Right atrium auricular region (tissue), 2 donors: ENCODE results near the gene MSMP. TPM values are rescaled to one million over a fixed set of nuclear protein-coding genes. Genes with fewer than 3 reads are reported as not detected.

Experiments used
- DNase-seq: peaks from one replicate; pipeline ENCODE4 v3.0.0-alpha.2; 2019; ENCODE audit warnings: low spot score
- H3K27ac ChIP-seq, 2 donors: fragments of 200-600 bp; sonication (generic); 1 replicate in 1 of 2; 2 replicates in 1 of 2; pipeline ENCODE4 v1.5.1; 2016 to 2019
- H3K27me3 ChIP-seq, 2 donors: fragments of 200-600 bp; sonication (generic); one replicate each; pipeline versions ENCODE4 v1.5.1 to v1.6.0; 2017 to 2019
- H3K36me3 ChIP-seq: fragments of 200-600 bp; sonication (generic); one replicate; pipeline ENCODE4 v1.5.1; 2016
- H3K4me1 ChIP-seq, 2 donors: fragments of 200-600 bp; sonication (generic); one replicate each; pipeline versions ENCODE4 v1.5.1 to v1.6.0; 2017 to 2019
- H3K4me3 ChIP-seq, 2 donors: fragments of 200-600 bp; sonication (generic); 1 replicate in 1 of 2; 2 replicates in 1 of 2; pipeline ENCODE4 v1.5.1; 2017 to 2019; ENCODE audit warnings: mild to moderate bottlenecking in 1 of 2, moderate library complexity in 1 of 2
- H3K9me3 ChIP-seq, 2 donors: fragments of 200-600 bp; sonication (generic); one replicate each; pipeline ENCODE4 v1.5.1; 2019
- CTCF ChIP-seq, 2 donors: fragments of 200-600 bp; sonication (generic); IDR thresholded peaks; one replicate each; pipeline ENCODE4 v1.5.1; 2019; ENCODE audit warnings: antibody characterized with exemption in 2 of 2
- total RNA-seq, 2 donors: library from RNA; depleted of rRNA; stranded (reverse); fragments of >200 nt; gene quantifications; one replicate each; pipeline ENCODE4 v1.1.0, GENCODE V29; 2016

The MSMP gene
- total RNA-seq, 2 donors from 2014 or later: not detected

DNA sequence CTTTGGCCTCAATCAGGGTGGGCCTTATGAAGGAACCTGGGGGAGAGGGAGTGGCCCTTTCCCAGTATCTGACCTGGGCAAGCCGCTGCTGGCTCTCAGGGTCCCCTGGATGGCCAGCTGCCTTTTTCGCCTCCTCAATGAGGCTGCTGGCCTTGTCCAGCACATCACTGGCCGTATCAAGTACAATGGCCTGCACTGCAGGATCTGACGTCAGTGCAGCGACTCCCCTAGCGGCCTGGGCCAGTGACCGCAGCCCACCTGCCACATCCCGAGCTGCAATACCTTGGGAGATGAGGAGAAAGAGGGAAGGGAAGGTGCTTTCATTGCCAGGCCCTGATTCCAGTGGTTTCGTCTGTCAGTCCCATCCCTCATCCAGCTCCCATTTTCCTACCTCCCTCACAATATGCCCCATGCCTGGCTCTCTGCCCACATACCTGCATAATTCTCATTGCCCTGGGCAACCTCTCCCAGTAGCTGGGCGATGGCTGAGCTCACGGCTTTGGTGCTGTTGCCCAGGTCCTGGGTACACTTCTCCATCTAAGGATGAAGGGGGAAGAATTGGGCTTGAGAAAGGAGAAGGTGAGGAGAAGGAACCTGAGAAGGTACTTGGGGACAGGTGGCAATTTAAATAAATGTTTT, 41.2 kb downstream of the MSMP start:
- no peak for TF ChIP-seq CTCF (IDR thresholded peaks at IDR 0.05)
- Histone ChIP-seq H3K4me3 (no peak overlapping the region), H3K27ac (no peak overlapping the region), H3K36me3 (peaks cover 99% of the 10 kb centered on the region), H3K9me3 (no peaks in the 10 kb centered on the region), H3K4me1 (peaks cover 0 to 10% of the 10 kb centered on the region in 2 donors), H3K27me3 (no peaks in the 10 kb centered on the region)
- no peak for DNase-seq

DNA sequence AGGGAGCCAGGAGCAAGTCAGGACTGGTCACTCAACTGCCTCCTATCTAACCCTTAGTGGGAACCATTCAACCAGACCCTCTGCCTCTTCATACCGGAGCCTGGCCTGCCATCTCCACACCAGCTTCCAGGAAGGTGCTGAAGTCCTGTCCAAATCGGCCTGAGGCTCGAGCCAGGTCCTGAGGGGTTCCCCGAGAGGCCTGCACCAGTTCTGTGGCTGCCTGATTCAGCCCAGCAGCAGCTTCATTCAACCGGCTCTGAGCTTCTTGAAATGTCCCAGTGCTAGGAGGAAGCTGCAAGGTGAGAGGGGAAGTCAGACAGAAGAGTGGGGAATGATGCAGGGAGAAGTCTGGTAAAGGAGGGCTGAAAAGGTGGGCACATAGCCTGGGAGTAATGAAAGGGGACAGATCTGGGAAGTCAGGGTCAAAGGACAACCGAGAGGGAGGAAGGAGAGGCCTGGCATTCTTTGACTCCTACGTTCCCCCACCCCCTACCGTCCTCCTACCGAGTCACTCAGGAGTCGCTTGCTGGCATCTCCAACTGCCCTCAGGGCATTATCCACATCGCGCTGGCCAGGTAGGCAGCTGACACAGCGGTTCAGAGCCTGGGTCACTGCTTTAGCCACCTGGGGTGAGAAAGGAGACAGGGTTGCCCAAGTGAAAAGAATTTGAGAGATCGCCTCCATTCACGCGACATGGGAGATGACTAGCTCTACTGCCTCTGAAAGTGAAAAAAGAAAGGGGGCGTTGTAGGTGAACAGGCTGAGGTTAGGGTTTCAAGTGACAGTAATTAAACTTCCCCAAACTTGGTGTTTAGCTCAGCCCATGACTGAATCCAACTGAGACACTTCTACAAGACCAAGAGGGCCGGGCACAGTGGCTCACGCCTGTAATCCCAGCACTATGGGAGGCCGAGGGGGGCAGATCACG, 42.3 kb downstream of the MSMP start:
- H3K27ac ChIP-seq: peak overlapping the region in 1 of 2 donors; percentile 47
- H3K4me3 ChIP-seq: no peak overlapping the region
- no peak for DNase-seq
- no peak for TF ChIP-seq CTCF (IDR thresholded peaks at IDR 0.05)
- H3K9me3 ChIP-seq: no peaks in the 10 kb centered on the region
- no peaks in the 10 kb centered on the region for H3K27me3 ChIP-seq
- peaks cover 0 to 10% of the 10 kb centered on the region in 2 donors for H3K4me1 ChIP-seq
- H3K36me3 ChIP-seq: peaks cover 99% of the 10 kb centered on the region

GRCh38 chr9:35710818-35711500, 43.1 kb downstream of the MSMP start:
- Histone ChIP-seq H3K27ac (peak overlapping the region in 1 of 2 donors; percentile 47), H3K4me3 (no peak overlapping the region), H3K27me3 (no peaks in the 10 kb centered on the region), H3K36me3 (peaks cover 99% of the 10 kb centered on the region), H3K9me3 (no peaks in the 10 kb centered on the region), H3K4me1 (peaks cover 0 to 10% of the 10 kb centered on the region in 2 donors)
- no peak for DNase-seq
- TF ChIP-seq CTCF (IDR thresholded peaks at IDR 0.05): no peak

- Histone ChIP-seq H3K36me3 (peaks cover 99% of the 10 kb centered on the region), H3K27me3 (no peaks in the 10 kb centered on the region), H3K9me3 (no peaks in the 10 kb centered on the region), H3K4me1 (peaks cover 0 to 18% of the 10 kb centered on the region in 2 donors), H3K27ac (no peak overlapping the region), H3K4me3 (no peak overlapping the region)
- no peak for DNase-seq
- TF ChIP-seq CTCF (IDR thresholded peaks at IDR 0.05): no peak
Observed at GRCh38 chr9:35708146-35708545, 45.9 kb downstream of the MSMP start.

GRCh38 chr9:35706951-35707350, 47.1 kb downstream of the MSMP start:
- Histone ChIP-seq H3K4me3 (no peak overlapping the region), H3K27ac (no peak overlapping the region), H3K9me3 (no peaks in the 10 kb centered on the region), H3K4me1 (peaks cover 0 to 18% of the 10 kb centered on the region in 2 donors), H3K36me3 (peaks cover 99% of the 10 kb centered on the region), H3K27me3 (no peaks in the 10 kb centered on the region)
- TF ChIP-seq CTCF (IDR thresholded peaks at IDR 0.05): no peak
- no peak for DNase-seq
